IMR-90 (cell line): ENCODE measurements around the gene WDR81. TPM values are rescaled to one million over a fixed set of nuclear protein-coding genes. Genes with fewer than 3 reads are reported as not detected.

Experiments
- ATAC-seq: fragments of 200-7000 bp; cut with Tn5 transposase; 2 replicates; pipeline ENCODE4 v1.9.1; 2020; ENCODE audit warnings: low read depth, mild to moderate bottlenecking, moderate library complexity
- BruUV-seq: library from RNA; stranded (reverse); fragments of 400-500 nt; replicated peaks from 2 replicates; lab custom pipeline; 2021; lab: Mats Ljungman, UMichigan
- CTCF ChIA-PET: fragments of 300-600 bp; formaldehyde crosslinking; extraction: SDS; loops from one replicate; lab custom pipeline; 2021; ENCODE audit warnings: antibody characterized with exemption; lab: Yijun Ruan, JAX
- POLR2A ChIA-PET: fragments of 300-600 bp; sonication (Branson Sonifier 250); formaldehyde crosslinking; loops from one replicate; lab custom pipeline; 2022; ENCODE audit warnings: antibody characterized with exemption; ENCODE audit not compliant: unreplicated experiment; lab: Charles Lee
- DNase-seq: peaks from one replicate; pipeline ENCODE4 v3.0.0; 2013
- H2AFZ ChIP-seq: replicated peaks from 2 replicates; pipeline ENCODE3; 2013; ENCODE audit warnings: low read length, mild to moderate bottlenecking; ENCODE audit not compliant: poor library complexity
- H2AK5ac ChIP-seq: 2 replicates; pipeline ENCODE4 v1.6.1; 2013; ENCODE audit warnings: low read depth, low read length, inconsistent platforms
- H2AK9ac ChIP-seq: replicated peaks from 2 replicates; pipeline ENCODE3; 2013; ENCODE audit warnings: mild to moderate bottlenecking, low read depth, low read length, moderate library complexity; ENCODE audit not compliant: poor library complexity
- H2BK120ac ChIP-seq: 2 replicates; pipeline ENCODE4 v1.6.1; 2013; ENCODE audit warnings: low read depth, low read length, inconsistent platforms
- H2BK15ac ChIP-seq: 3 replicates; pipeline ENCODE4 v1.6.1; 2013; ENCODE audit warnings: low read depth, low read length, inconsistent platforms
- H2BK20ac ChIP-seq: 2 replicates; pipeline ENCODE4 v1.6.1; 2013; ENCODE audit warnings: low read depth, mild to moderate bottlenecking, inconsistent platforms, low read length, moderate library complexity
- H2BK5ac ChIP-seq: 2 replicates; pipeline ENCODE4 v1.6.1; 2013; ENCODE audit warnings: mild to moderate bottlenecking, low read depth, low read length, inconsistent platforms; ENCODE audit not compliant: poor library complexity, severe bottlenecking
- H3K14ac ChIP-seq: replicated peaks from 2 replicates; pipeline ENCODE4 v1.6.1; 2013; ENCODE audit warnings: low read depth, low read length, inconsistent platforms
- H3K18ac ChIP-seq: 2 replicates; pipeline ENCODE4 v1.6.1; 2013; ENCODE audit warnings: low read depth, low read length, control low read depth
- H3K23ac ChIP-seq: 2 replicates; pipeline ENCODE4 v1.6.1; 2013; ENCODE audit warnings: low read depth, low read length, inconsistent platforms
- H3K27ac ChIP-seq: 2 replicates; pipeline ENCODE4 v1.5.1; 2013; ENCODE audit warnings: mild to moderate bottlenecking, control low read depth, low read length; ENCODE audit not compliant: insufficient read depth
- H3K27me3 ChIP-seq: 2 replicates; pipeline ENCODE4 v1.6.1; 2013; ENCODE audit warnings: low read length; ENCODE audit not compliant: control insufficient read depth, insufficient read depth
- H3K36me3 ChIP-seq: 2 replicates; pipeline ENCODE4 v1.6.1; 2013; ENCODE audit warnings: low read length, mixed read lengths; ENCODE audit not compliant: control insufficient read depth, insufficient read depth
- H3K4ac ChIP-seq: 2 replicates; pipeline ENCODE4 v1.6.1; 2013; ENCODE audit warnings: low read depth, low read length, inconsistent platforms
- H3K4me1 ChIP-seq: 2 replicates; pipeline ENCODE4 v1.6.1; 2013; ENCODE audit warnings: low read length, mixed read lengths; ENCODE audit not compliant: control insufficient read depth, insufficient read depth
- H3K4me2 ChIP-seq: 2 replicates; pipeline ENCODE4 v1.6.1; 2013; ENCODE audit warnings: low read depth, mild to moderate bottlenecking, control low read depth, low read length, moderate library complexity
- H3K4me3 ChIP-seq: 2 replicates; pipeline ENCODE4 v1.5.1; 2013; ENCODE audit warnings: low read depth, mild to moderate bottlenecking, control low read depth, low read length, moderate library complexity; ENCODE audit not compliant: insufficient read depth
- H3K56ac ChIP-seq: 2 replicates; pipeline ENCODE4 v1.6.1; 2013; ENCODE audit warnings: low read length, inconsistent platforms; ENCODE audit not compliant: insufficient read depth; ENCODE audit errors: extremely low read depth
- H3K79me1 ChIP-seq, 2 experiments: 2 replicates each; pipeline ENCODE4 v1.6.1; 2013; ENCODE audit warnings: low read length in 2 of 2, inconsistent platforms in 1 of 2, low read depth in 1 of 2
- H3K9ac ChIP-seq: 2 replicates; pipeline ENCODE4 v1.6.1; 2013; ENCODE audit warnings: low read depth, low read length, control low read depth
- H3K9me1 ChIP-seq: 2 replicates; pipeline ENCODE4 v1.6.1; 2013; ENCODE audit warnings: low read length, inconsistent platforms; ENCODE audit not compliant: insufficient read depth
- H3K9me3 ChIP-seq: 2 replicates; pipeline ENCODE4 v1.6.1; 2013; ENCODE audit warnings: low read length; ENCODE audit not compliant: control insufficient read depth, insufficient read depth
- H4K20me1 ChIP-seq: 2 replicates; pipeline ENCODE4 v1.6.1; 2013; ENCODE audit warnings: low read length, inconsistent platforms; ENCODE audit not compliant: insufficient read depth
- H4K5ac ChIP-seq: 2 replicates; pipeline ENCODE4 v1.6.1; 2013; ENCODE audit warnings: mild to moderate bottlenecking, low read depth, low read length, control low read depth
- H4K8ac ChIP-seq, 2 experiments: 2 replicates each; pipeline ENCODE4 v1.6.1; 2013; ENCODE audit warnings: low read depth in 2 of 2, low read length in 2 of 2, control low read depth in 1 of 2, inconsistent platforms in 1 of 2
- H4K91ac ChIP-seq: 2 replicates; pipeline ENCODE4 v1.6.1; 2013; ENCODE audit warnings: low read depth, low read length, inconsistent platforms; ENCODE audit not compliant: insufficient read depth
- BHLHE40 ChIP-seq: fragments of 150-350 bp; IDR thresholded peaks from 2 replicates; pipeline ENCODE4 v1.6.1; 2016; ENCODE audit warnings: mild to moderate bottlenecking, low read depth, low read length
- WGBS, 2 experiments: methylation state at CpG; one replicate each; pipeline versions ENCODE4 v1.1.5 to v1.1.7; 2013; ENCODE audit warnings: missing lambda C conversion rate in 2 of 2; ENCODE audit not compliant: insufficient read length in 1 of 2; ENCODE audit errors: extremely low coverage in 2 of 2; 5-methylcytosine and 5-hydroxymethylcytosine counted together
- dilution Hi-C: fragments of 300-500 bp; cut with HindIII; formaldehyde crosslinking; loops from one replicate; pipeline ENCODE4 v1.14.3; 2018; ENCODE audit warnings: low sequenced_read_pairs; ENCODE audit not compliant: unreplicated experiment
- in situ Hi-C: fragments of 300-500 bp; cut with MboI; formaldehyde crosslinking; loops from 3 replicates; pipeline ENCODE4 v1.14.3; 2019; ENCODE audit warnings: low sequenced_read_pairs, inconsistent platforms, mixed read lengths
- intact Hi-C: fragments of 100-400 bp; cut with micrococcal nuclease; formaldehyde crosslinking; loops from 2 replicates; pipeline ENCODE4 v1.10.0; 2022
- polyA plus RNA-seq, 3 experiments: library from polyadenylated mRNA; depleted of rRNA; stranded (reverse); fragments of >200 nt; gene quantifications; 2 replicates each; pipeline ENCODE4 v1.2.3, GENCODE V29; 2012; ENCODE audit warnings: low replicate concordance in 1 of 3
- total RNA-seq: library from RNA; depleted of rRNA; stranded (reverse); fragments of >200 nt; gene quantifications from 2 replicates; pipeline ENCODE4 v1.2.3, GENCODE V29; 2012
- TF ChIP-seq, protein P1 (sequence below): fragments of 150-350 bp; IDR thresholded peaks from 2 replicates; pipeline ENCODE4 v1.6.1; 2017; ENCODE audit warnings: mild to moderate bottlenecking, antibody characterized with exemption, low read length, low read depth

Gene WDR81
- total and polyA plus RNA-seq, 2 of the 4 experiments (the other 2 are of a cell fraction): 3.0 to 8.4 TPM

DNA sequence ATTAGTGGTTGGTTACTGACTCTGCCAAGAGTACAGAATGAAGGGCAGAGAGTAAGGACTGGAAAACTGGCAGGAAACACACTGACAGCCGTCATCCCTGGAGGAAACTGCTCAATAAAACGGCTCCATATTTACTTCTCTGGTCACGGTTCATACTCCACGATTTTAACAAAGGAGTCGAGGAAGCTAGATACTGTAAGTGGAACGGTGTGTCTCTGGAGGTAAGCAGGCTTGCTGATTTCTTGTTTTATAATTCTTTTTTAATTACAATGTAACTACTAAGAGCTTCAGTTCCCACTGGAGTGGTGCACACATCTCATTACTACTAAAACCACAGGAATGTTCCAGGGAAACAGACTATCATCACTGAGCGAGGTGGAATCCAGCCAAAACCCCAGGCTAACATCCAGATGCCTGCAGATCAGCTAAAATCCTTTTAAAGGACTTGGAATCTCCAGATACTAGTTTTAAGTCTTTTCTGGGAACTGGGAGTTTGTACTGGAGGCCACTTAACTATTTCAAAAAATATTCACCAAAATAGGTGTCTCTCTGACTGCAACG lies 55.1 kb downstream of the WDR81 start:
- dilution Hi-C loops (no loop called here), intact Hi-C loops (loop anchor here (10.0 kb wide), 1 partner anchor 205 kb away; no protein-coding TSS in a partner anchor), in situ Hi-C loops (loop anchor here (10.0 kb wide), 1 partner anchor 125 kb away; no protein-coding TSS in a partner anchor)
- Histone ChIP-seq H3K14ac (peak overlapping the region; percentile 93), H2AK9ac (no peak overlapping the region), H3K9me3 (no peaks in the 10 kb centered on the region), H3K23ac (peak overlapping the region; percentile 83), H2BK20ac (peak overlapping the region; percentile 91), H2BK15ac (peak overlapping the region; percentile 79; the same call in 2 of the 3 replicates), H4K20me1 (peaks cover 3% of the 10 kb centered on the region), H3K4me1 (peaks cover 18% of the 10 kb centered on the region), H2AFZ (peak overlapping the region; percentile 9), H3K18ac (peak overlapping the region; percentile 87), H3K79me1 (peaks cover 2 to 17% of the 10 kb centered on the region in 2 experiments; a peak in 2 of 4 replicates), H2BK5ac (peak overlapping the region; percentile 96), H4K91ac (peak overlapping the region; percentile 89), H3K4ac (peak overlapping the region; percentile 92), H3K9me1 (peaks cover 8% of the 10 kb centered on the region; the same call in 1 of the 2 replicates), H3K36me3 (peaks cover 28% of the 10 kb centered on the region), H3K27me3 (no peaks in the 10 kb centered on the region), H3K4me3 (no peak overlapping the region), H3K4me2 (peak overlapping the region; percentile 91), H2AK5ac (peak overlapping the region; percentile 89), H2BK120ac (peak overlapping the region; percentile 88), H3K56ac (peak overlapping the region; percentile 80), H3K9ac (peak overlapping the region; percentile 68), H4K8ac (peak overlapping the region in 1 of 2 experiments; percentile 87; a peak in 2 of 4 replicates), H3K27ac (peak overlapping the region; percentile 88), H4K5ac (peak overlapping the region; percentile 70)
- CTCF ChIA-PET: interaction anchor here (1.4 to 5.5 kb wide), 3 partner anchors 58 to 131 kb away, joined by 3 to 31 read pairs (median 3); no protein-coding TSS in a partner anchor
- no CpG with 5 or more reads among the region's 8 CpGs for WGBS, 2 experiments
- ATAC-seq (peak; percentile 88), DNase-seq (peak; percentile 95)
- no TSS peak for BruUV-seq
- TF ChIP-seq, protein P1, sequence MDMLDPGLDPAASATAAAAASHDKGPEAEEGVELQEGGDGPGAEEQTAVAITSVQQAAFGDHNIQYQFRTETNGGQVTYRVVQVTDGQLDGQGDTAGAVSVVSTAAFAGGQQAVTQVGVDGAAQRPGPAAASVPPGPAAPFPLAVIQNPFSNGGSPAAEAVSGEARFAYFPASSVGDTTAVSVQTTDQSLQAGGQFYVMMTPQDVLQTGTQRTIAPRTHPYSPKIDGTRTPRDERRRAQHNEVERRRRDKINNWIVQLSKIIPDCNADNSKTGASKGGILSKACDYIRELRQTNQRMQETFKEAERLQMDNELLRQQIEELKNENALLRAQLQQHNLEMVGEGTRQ: no peak
- TF ChIP-seq BHLHE40: 0 out of 2 replicates have a peak, but pooled peaks have one; percentile 8
- POLR2A ChIA-PET: interaction anchor here (0.5 to 1.1 kb wide), 2 partner anchors 63 to 324 kb away, joined by 3 to 4 read pairs; partner anchors contain the start of gene CRK
